ENCODE data around the gene CEP104.

DNA sequence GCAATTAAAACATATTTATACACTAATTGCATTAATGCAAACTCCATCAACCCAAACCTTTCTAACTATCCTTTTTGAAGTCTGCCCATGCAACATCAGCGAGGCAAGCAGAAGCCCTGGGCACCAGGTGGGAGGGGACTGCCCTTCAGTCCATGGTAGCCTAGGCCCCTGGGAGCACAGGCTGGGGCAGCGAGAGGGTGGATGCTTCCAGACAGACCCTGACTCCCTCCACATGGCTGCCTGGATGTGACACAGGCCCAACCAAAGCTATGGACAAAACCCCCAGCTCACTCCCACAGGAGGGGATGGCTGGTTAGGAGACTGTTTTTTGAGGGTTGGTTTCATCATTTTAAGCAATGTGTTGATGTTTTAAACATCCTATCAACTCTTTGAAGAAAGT, 42.9 kb downstream of the CEP104 start:
- TF ChIP-seq, protein P1, sequence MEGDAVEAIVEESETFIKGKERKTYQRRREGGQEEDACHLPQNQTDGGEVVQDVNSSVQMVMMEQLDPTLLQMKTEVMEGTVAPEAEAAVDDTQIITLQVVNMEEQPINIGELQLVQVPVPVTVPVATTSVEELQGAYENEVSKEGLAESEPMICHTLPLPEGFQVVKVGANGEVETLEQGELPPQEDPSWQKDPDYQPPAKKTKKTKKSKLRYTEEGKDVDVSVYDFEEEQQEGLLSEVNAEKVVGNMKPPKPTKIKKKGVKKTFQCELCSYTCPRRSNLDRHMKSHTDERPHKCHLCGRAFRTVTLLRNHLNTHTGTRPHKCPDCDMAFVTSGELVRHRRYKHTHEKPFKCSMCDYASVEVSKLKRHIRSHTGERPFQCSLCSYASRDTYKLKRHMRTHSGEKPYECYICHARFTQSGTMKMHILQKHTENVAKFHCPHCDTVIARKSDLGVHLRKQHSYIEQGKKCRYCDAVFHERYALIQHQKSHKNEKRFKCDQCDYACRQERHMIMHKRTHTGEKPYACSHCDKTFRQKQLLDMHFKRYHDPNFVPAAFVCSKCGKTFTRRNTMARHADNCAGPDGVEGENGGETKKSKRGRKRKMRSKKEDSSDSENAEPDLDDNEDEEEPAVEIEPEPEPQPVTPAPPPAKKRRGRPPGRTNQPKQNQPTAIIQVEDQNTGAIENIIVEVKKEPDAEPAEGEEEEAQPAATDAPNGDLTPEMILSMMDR (IDR thresholded peaks at IDR 0.05; ENCODE audit: poor library complexity, severe bottlenecking) = no peak
- TF ChIP-seq EZH2 (IDR thresholded peaks at IDR 0.05; ENCODE audit: borderline replicate concordance, insufficient read depth, low read length, poor library complexity, severe bottlenecking) (no peak), REST (IDR thresholded peaks at IDR 0.05; ENCODE audit: borderline replicate concordance) (no peak), SMC3 (conservative IDR thresholded peaks at IDR 0.05; ENCODE audit: poor library complexity) (no peak), POLR2AphosphoS5 (IDR thresholded peaks at IDR 0.05) (no peak), RAD21 (conservative IDR thresholded peaks at IDR 0.05) (no peak), EP300 (conservative IDR thresholded peaks at IDR 0.05; ENCODE audit: poor library complexity, severe bottlenecking) (no peak), TAF1 (IDR thresholded peaks at IDR 0.05; ENCODE audit: low read depth) (no peak), MXI1 (conservative IDR thresholded peaks at IDR 0.05; ENCODE audit: poor library complexity, severe bottlenecking) (no peak)

All from neural cell (in vitro differentiated cells).